ENCODE measurements around the gene PRKAG3.
A peak's percentile ranks its signal among the peaks of the same experiment; 100 is the strongest.

Gene PRKAG3

DNA sequence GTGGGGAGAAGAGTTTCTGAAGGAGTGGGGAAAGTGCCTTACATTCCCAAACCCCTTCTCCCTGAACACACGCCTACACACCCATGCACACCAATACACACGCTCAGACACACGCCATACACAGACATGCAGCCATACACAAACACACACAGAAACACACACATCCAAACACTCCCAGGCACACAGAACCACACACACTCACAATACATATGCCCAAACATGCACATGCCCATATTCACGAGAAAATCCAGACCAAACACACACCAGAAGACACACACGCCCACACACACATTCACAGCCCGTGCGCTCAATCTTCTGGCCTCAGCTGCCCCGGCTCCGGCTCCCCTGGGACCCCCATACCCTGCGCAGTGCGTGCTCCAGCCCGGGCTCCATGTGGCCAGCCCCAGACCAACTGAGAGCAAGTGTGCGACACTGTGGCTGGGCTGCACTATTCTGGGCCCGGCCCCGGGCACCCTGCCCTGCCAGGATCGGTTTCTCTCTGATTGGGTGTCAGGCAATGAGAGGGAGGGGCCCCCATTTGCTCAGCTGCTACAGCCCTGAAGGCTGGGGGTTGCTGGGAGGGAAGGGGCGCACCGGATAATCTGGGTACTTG, at the start of gene PRKAG3:
Gene PRKAG3, minus strand, starts transcription at position 426 of the 613 bp plus-strand sequence.
- no peak for DNase-seq

- no peak for DNase-seq
Observed at GRCh38 chr2:218880859-218881594, 49.4 kb upstream of the PRKAG3 start.

- no peak for DNase-seq
Observed at GRCh38 chr2:218880102-218880858, 48.7 kb upstream of the PRKAG3 start, which contains the start of gene WNT10A. Gene WNT10A (plus strand): TSS chr2:218880852. CDS start chr2:218880996, 144 bp downstream.

GRCh38 chr2:218879776-218880101, 48.1 kb upstream of the PRKAG3 start:
- DNase-seq: no peak

GRCh38 chr2:218878926-218879761, 47.5 kb upstream of the PRKAG3 start:
- DNase-seq: no peak

- DNase-seq: no peak
Observed at GRCh38 chr2:218878486-218878885, 46.9 kb upstream of the PRKAG3 start.

- no peak for DNase-seq
Observed at GRCh38 chr2:218877891-218878290, 46.3 kb upstream of the PRKAG3 start.

DNA sequence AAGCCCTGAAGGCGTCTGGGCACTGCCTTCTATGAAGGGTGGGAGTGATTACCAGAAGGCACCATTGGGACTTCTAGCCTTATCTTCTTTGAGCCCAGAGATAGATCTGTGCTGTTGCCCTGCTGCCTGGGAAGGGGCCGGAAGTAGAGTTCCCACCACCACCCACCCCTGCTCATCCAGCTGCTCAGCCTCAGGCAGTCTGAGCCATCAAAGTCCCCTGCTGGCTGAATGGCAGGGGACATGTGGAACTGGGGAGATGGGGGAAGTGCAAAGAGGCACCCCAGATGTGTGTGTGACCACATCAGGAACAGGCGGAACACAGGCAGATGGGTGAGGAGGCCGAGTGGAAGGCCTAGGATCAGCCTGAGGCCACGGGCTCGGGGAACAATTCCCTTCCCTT, 45.7 kb upstream of the PRKAG3 start:
- no peak for DNase-seq

GRCh38 chr2:218876562-218877219, 45.1 kb upstream of the PRKAG3 start:
- peak; percentile 45 for DNase-seq

- no peak for DNase-seq
Observed at GRCh38 chr2:218875692-218876246, 44.2 kb upstream of the PRKAG3 start.

DNA sequence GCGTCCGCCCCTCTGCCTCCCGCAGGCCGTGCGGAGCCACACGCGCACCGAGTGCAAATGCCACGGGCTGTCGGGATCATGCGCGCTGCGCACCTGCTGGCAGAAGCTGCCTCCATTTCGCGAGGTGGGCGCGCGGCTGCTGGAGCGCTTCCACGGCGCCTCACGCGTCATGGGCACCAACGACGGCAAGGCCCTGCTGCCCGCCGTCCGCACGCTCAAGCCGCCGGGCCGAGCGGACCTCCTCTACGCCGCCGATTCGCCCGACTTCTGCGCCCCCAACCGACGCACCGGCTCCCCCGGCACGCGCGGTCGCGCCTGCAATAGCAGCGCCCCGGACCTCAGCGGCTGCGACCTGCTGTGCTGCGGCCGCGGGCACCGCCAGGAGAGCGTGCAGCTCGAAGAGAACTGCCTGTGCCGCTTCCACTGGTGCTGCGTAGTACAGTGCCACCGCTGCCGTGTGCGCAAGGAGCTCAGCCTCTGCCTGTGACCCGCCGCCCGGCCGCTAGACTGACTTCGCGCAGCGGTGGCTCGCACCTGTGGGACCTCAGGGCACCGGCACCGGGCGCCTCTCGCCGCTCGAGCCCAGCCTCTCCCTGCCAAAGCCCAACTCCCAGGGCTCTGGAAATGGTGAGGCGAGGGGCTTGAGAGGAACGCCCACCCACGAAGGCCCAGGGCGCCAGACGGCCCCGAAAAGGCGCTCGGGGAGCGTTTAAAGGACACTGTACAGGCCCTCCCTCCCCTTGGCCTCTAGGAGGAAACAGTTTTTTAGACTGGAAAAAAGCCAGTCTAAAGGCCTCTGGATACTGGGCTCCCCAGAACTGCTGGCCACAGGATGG, 42.0 kb upstream of the PRKAG3 start:
- DNase-seq: no peak

- no peak for DNase-seq
Observed at GRCh38 chr2:218872645-218873358, 41.2 kb upstream of the PRKAG3 start.

DNA sequence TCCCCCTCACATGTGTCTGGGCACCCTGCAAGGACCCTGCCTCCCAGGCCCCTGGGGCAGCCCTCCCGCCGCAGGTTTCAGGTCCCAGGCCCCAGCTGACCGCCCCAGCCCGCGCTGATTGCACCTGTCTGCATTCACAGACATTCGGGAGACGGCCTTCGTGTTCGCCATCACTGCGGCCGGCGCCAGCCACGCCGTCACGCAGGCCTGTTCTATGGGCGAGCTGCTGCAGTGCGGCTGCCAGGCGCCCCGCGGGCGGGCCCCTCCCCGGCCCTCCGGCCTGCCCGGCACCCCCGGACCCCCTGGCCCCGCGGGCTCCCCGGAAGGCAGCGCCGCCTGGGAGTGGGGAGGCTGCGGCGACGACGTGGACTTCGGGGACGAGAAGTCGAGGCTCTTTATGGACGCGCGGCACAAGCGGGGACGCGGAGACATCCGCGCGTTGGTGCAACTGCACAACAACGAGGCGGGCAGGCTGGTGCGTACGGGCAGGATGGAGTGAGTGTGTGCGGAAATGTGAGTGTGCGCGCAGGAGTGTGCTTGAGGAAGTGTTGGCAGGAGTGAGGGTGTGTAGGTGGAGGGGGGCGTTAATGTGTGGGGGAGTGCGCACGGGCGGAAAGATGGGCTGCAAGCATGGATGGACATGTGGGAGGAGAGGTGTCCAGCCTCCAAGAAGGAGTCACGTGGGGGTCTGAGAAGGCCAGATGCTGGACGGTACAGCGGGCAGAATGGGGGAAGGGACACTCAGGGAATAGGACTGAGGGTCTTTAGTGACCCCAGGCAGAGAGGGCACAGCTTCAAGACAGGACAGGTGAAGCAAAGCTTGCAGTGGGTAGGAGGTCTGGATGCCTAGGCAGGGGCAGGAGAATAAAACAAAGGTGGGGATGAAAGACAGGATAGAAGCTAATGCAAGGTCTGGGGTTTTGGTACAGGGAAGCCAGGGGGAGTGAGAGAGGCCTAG, 40.0 kb upstream of the PRKAG3 start:
- no peak for DNase-seq

DNA sequence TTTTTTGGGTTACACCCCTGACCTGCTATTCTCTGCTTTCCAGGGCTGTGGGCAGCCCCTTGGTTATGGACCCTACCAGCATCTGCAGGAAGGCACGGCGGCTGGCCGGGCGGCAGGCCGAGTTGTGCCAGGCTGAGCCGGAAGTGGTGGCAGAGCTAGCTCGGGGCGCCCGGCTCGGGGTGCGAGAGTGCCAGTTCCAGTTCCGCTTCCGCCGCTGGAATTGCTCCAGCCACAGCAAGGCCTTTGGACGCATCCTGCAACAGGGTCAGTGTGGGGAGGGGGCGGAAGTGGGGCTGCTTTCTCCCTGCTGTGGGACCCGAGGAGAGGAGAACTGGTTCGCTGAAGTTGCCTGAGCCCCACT, 39.4 kb upstream of the PRKAG3 start:
- DNase-seq: no peak

GRCh38 chr2:218869064-218869463, 37.5 kb upstream of the PRKAG3 start:
- DNase-seq: no peak

GRCh38 chr2:218867900-218868299, 36.3 kb upstream of the PRKAG3 start:
- DNase-seq: no peak

DNA sequence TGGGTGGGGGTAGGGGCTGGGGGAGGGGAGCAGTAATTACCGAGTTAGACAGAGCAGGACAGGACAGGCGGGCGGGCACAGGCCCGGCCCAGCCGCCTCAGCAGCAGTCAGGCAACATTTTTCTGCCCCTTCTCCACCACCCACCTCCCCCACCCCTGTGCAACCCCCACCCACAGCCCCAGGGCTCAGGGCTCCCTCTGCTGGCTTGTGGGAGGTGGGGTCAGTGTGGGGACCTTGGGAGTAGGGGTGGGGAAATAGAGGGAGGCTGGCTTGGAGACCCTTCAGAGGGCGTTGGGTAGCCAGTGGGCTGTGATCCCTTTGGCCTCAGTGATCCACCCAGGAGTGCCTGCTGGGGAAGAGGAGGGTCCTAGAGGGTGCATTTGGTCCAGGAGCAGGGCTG, 34.4 kb upstream of the PRKAG3 start:
- no peak for DNase-seq

DNA sequence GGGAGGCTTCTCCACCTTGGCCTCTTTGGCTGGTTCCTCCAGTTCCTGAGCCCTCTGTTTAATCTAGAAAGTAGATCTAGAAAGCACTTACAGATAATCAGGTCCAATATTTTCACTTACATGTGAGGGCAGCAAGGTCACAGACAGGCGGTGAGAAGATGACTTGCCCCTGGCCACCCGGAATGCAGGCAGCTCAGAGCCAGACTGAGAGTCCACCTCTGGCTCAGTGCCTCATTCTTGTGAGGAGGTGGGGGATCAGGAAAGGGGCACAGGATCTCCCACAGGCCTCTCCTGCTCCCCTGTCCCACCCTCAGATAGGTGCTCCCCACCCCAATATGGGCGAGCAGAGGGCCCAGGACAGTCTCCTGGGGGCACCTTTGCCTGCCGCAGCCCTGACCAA, 33.8 kb upstream of the PRKAG3 start:
- DNase-seq: no peak

DNA sequence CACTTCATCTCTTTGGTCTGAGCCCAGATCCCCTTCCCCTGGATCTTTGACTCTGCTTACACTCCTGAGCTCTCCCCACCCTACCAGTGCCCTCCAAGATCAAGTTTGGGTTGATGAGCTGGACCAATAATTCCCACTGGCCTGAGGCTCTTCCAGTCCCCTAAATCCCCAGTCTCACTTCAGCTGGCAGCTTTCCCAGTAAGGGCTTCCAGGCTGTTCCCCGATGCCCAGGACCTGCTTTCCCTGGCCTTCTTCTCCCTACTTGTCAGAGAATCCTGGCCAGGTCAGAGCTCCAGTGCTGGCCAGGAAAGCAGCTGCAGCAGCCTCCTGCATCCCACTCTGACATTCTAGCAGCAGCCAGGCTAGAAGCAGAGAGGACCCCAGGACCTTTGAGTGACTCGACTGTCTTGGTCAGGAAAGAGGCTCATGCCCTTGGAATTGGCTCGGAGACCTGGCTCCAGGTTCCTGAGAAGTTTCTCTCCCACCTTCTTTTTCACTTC, 31.5 kb upstream of the PRKAG3 start:
- no peak for DNase-seq
